ENCODE data around the gene TNFRSF4.

The TNFRSF4 gene

GRCh38 chr1:1216770-1217620 is 3.0 kb upstream of the TNFRSF4 start:
- peak; percentile 38 to 86 (median 65) for DNase-seq

- no peak for DNase-seq
Observed at GRCh38 chr1:1215881-1216605, 2.1 kb upstream of the TNFRSF4 start.

GRCh38 chr1:1215080-1215676 is 1.2 kb upstream of the TNFRSF4 start:
- DNase-seq, result peak in 1 of 5 donors; percentile 31

- peak in 4 of 5 donors; percentile 23 to 74 (median 48) for DNase-seq
Observed at GRCh38 chr1:1212780-1213344, 1.1 kb downstream of the TNFRSF4 start.

- peak in 2 of 5 donors; percentile 6 to 13 for DNase-seq
Observed at GRCh38 chr1:1211541-1212441, 2.2 kb downstream of the TNFRSF4 start.

GRCh38 chr1:1210726-1211540 is 3.0 kb downstream of the TNFRSF4 start:
- DNase-seq, result peak in 2 of 5 donors; percentile 0 to 10

- DNase-seq, result peak in 4 of 5 donors; percentile 16 to 50 (median 40)
Observed at GRCh38 chr1:1208713-1209433, 5.1 kb downstream of the TNFRSF4 start.

GRCh38 chr1:1207571-1207892 is 6.4 kb downstream of the TNFRSF4 start:
- DNase-seq, result no peak

GRCh38 chr1:1206966-1207531 is 6.9 kb downstream of the TNFRSF4 start:
- DNase-seq, result no peak

- peak in 3 of 5 donors; percentile 15 to 59 (median 34) for DNase-seq
Observed at GRCh38 chr1:1206376-1206965, 7.5 kb downstream of the TNFRSF4 start, which contains the start of gene TNFRSF18. TNFRSF18 (minus strand) TSS chr1:1206592; CDS start chr1:1206571, 21 bp downstream.

GRCh38 chr1:1205769-1206375 is 8.1 kb downstream of the TNFRSF4 start:
- DNase-seq, result peak in 2 of 5 donors; percentile 6 to 14

GRCh38 chr1:1204998-1205768 is 8.8 kb downstream of the TNFRSF4 start:
- DNase-seq, result peak in 2 of 5 donors; percentile 5 to 12

GRCh38 chr1:1204425-1204920 is 9.5 kb downstream of the TNFRSF4 start:
- DNase-seq, result peak in 1 of 5 donors; percentile 2

GRCh38 chr1:1203561-1204424 is 10.2 kb downstream of the TNFRSF4 start:
- peak in 3 of 5 donors; percentile 1 to 11 (median 5) for DNase-seq

- peak in 3 of 5 donors; percentile 1 to 13 (median 6) for DNase-seq
Observed at GRCh38 chr1:1202831-1203560, 11.0 kb downstream of the TNFRSF4 start.

Data from T-helper 1 cell (primary cell).